ENCODE results near the gene CABP1. TPM values are rescaled to one million over a fixed set of nuclear protein-coding genes. Genes with fewer than 3 reads are reported as not detected.

The CABP1 gene
- total and polyA plus RNA-seq, 9 of the 15 experiments (the other 6 are each of a cell fraction or from before 2014, with no cell fraction given) = not detected

DNA sequence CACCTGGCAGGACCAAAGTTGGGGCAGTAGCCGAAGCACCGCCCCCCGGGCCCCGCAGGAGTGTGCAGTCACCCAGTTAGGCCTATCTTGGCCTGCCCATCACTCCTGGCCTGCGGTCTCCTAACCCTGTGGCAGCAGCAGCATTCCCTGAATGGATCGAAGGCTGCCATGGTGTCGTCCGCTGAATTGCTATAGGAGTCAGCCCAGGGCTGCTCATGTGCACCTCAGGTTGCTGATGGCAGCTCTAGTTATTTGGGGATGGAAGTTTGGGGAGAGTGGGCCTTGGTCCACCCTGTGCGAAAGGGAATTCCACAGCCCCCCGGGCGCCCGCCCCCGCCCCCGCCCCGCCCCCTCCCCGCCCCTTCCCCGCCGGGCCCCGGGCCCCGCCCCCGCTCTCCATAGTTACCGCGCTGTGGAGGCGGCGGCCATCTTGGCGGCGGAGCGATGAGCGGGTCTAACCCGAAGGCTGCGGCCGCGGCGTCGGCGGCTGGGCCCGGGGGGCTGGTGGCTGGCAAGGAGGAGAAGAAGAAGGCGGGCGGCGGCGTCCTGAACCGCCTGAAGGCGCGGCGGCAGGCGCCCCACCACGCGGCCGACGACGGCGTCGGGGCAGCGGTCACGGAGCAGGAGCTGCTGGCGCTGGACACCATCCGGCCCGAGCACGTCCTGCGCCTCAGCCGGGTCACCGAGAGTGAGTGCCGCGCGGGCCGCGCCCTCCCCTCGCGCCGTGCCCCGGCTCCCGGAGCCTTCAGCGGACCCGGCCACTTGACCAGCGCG is 69.8 kb downstream of the CABP1 start, which contains the start of gene UNC119B (continued):
- TF ChIP-seq SAP30 (IDR thresholded peaks at IDR 0.05; ENCODE audit: borderline replicate concordance, insufficient read depth, low read depth, low read length, poor library complexity, severe bottlenecking) (peak; percentile 51), GATAD2B (IDR thresholded peaks at IDR 0.05; ENCODE audit: borderline replicate concordance) (0 out of 2 replicates have a peak, but pooled peaks have one; percentile 57), ZNF408 (CRISPR knock-in tag; IDR thresholded peaks at IDR 0.05; ENCODE audit: low read depth) (no peak), PHF8 (IDR thresholded peaks at IDR 0.05; ENCODE audit: borderline replicate concordance, low read length) (peak; percentile 84; the same call in 1 of the 2 replicates), YY1 (IDR thresholded peaks at IDR 0.05; ENCODE audit: borderline replicate concordance in 1 of 3, control insufficient read depth in 1 of 3, extremely low read depth in 1 of 3, insufficient read depth in 3 of 3, insufficient read length in 1 of 3, insufficient replicate concordance in 2 of 3, low read depth in 1 of 3, low read length in 2 of 3) (peak; percentile 84 to 95 (median 91)), ZNF12 (CRISPR knock-in tag; IDR thresholded peaks at IDR 0.05) (no peak), GABPB1 (CRISPR knock-in tag; IDR thresholded peaks at IDR 0.05) (0 out of 2 replicates have a peak, but pooled peaks have one; percentile 25), POLR2AphosphoS5 (IDR thresholded peaks at IDR 0.05; ENCODE audit: control insufficient read depth, insufficient read depth, low read depth, low read length) (peak; percentile 61; the same call in 1 of the 2 replicates)
- TF ChIP-seq, protein P1, sequence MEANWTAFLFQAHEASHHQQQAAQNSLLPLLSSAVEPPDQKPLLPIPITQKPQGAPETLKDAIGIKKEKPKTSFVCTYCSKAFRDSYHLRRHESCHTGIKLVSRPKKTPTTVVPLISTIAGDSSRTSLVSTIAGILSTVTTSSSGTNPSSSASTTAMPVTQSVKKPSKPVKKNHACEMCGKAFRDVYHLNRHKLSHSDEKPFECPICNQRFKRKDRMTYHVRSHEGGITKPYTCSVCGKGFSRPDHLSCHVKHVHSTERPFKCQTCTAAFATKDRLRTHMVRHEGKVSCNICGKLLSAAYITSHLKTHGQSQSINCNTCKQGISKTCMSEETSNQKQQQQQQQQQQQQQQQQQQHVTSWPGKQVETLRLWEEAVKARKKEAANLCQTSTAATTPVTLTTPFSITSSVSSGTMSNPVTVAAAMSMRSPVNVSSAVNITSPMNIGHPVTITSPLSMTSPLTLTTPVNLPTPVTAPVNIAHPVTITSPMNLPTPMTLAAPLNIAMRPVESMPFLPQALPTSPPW (CRISPR knock-in tag; IDR thresholded peaks at IDR 0.05) = peak; percentile 90
- TF ChIP-seq, protein P2, sequence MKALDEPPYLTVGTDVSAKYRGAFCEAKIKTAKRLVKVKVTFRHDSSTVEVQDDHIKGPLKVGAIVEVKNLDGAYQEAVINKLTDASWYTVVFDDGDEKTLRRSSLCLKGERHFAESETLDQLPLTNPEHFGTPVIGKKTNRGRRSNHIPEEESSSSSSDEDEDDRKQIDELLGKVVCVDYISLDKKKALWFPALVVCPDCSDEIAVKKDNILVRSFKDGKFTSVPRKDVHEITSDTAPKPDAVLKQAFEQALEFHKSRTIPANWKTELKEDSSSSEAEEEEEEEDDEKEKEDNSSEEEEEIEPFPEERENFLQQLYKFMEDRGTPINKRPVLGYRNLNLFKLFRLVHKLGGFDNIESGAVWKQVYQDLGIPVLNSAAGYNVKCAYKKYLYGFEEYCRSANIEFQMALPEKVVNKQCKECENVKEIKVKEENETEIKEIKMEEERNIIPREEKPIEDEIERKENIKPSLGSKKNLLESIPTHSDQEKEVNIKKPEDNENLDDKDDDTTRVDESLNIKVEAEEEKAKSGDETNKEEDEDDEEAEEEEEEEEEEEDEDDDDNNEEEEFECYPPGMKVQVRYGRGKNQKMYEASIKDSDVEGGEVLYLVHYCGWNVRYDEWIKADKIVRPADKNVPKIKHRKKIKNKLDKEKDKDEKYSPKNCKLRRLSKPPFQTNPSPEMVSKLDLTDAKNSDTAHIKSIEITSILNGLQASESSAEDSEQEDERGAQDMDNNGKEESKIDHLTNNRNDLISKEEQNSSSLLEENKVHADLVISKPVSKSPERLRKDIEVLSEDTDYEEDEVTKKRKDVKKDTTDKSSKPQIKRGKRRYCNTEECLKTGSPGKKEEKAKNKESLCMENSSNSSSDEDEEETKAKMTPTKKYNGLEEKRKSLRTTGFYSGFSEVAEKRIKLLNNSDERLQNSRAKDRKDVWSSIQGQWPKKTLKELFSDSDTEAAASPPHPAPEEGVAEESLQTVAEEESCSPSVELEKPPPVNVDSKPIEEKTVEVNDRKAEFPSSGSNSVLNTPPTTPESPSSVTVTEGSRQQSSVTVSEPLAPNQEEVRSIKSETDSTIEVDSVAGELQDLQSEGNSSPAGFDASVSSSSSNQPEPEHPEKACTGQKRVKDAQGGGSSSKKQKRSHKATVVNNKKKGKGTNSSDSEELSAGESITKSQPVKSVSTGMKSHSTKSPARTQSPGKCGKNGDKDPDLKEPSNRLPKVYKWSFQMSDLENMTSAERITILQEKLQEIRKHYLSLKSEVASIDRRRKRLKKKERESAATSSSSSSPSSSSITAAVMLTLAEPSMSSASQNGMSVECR (CRISPR knock-in tag; IDR thresholded peaks at IDR 0.05) = peak; percentile 67; the same call in 1 of the 2 replicates
- TF ChIP-seq, protein P3, sequence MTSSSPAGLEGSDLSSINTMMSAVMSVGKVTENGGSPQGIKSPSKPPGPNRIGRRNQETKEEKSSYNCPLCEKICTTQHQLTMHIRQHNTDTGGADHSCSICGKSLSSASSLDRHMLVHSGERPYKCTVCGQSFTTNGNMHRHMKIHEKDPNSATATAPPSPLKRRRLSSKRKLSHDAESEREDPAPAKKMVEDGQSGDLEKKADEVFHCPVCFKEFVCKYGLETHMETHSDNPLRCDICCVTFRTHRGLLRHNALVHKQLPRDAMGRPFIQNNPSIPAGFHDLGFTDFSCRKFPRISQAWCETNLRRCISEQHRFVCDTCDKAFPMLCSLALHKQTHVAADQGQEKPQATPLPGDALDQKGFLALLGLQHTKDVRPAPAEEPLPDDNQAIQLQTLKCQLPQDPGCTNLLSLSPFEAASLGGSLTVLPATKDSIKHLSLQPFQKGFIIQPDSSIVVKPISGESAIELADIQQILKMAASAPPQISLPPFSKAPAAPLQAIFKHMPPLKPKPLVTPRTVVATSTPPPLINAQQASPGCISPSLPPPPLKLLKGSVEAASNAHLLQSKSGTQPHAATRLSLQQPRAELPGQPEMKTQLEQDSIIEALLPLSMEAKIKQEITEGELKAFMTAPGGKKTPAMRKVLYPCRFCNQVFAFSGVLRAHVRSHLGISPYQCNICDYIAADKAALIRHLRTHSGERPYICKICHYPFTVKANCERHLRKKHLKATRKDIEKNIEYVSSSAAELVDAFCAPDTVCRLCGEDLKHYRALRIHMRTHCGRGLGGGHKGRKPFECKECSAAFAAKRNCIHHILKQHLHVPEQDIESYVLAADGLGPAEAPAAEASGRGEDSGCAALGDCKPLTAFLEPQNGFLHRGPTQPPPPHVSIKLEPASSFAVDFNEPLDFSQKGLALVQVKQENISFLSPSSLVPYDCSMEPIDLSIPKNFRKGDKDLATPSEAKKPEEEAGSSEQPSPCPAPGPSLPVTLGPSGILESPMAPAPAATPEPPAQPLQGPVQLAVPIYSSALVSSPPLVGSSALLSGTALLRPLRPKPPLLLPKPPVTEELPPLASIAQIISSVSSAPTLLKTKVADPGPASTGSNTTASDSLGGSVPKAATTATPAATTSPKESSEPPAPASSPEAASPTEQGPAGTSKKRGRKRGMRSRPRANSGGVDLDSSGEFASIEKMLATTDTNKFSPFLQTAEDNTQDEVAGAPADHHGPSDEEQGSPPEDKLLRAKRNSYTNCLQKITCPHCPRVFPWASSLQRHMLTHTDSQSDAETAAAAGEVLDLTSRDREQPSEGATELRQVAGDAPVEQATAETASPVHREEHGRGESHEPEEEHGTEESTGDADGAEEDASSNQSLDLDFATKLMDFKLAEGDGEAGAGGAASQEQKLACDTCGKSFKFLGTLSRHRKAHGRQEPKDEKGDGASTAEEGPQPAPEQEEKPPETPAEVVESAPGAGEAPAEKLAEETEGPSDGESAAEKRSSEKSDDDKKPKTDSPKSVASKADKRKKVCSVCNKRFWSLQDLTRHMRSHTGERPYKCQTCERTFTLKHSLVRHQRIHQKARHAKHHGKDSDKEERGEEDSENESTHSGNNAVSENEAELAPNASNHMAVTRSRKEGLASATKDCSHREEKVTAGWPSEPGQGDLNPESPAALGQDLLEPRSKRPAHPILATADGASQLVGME (CRISPR knock-in tag; IDR thresholded peaks at IDR 0.05) = 0 out of 2 replicates have a peak, but pooled peaks have one; percentile 26
